BLaER1 treated with 17β-estradiol and CSF1 and Interleukin-3, amounts not matched to agents 10 nM and 100 nM (cell line): Measurements from ENCODE around the gene RND3.
A peak's percentile ranks its signal among the peaks of the same experiment; 100 is the strongest.

Experiments used
- H3K27ac ChIP-seq, 11 experiments: shearing (Covaris generic); formaldehyde crosslinking; 2 replicates each; pipeline ENCODE4 v1.8.1; 2022
- H3K27me3 ChIP-seq, 11 experiments: shearing (Covaris generic); formaldehyde crosslinking; 2 replicates each; pipeline ENCODE4 v1.8.1; 2022
- H3K36me3 ChIP-seq, 11 experiments: shearing (Covaris generic); formaldehyde crosslinking; 2 replicates each; pipeline ENCODE4 v1.8.1; 2022
- H3K4me1 ChIP-seq, 10 experiments: shearing (Covaris generic); formaldehyde crosslinking; 2 replicates each; pipeline ENCODE4 v1.8.1; 2022
- H3K4me2 ChIP-seq, 11 experiments: shearing (Covaris generic); formaldehyde crosslinking; 2 replicates each; pipeline ENCODE4 v1.8.1; 2022
- H3K4me3 ChIP-seq, 10 experiments: shearing (Covaris generic); formaldehyde crosslinking; 2 replicates each; pipeline ENCODE4 v1.8.1; 2022
- H3K9ac ChIP-seq, 11 experiments: shearing (Covaris generic); formaldehyde crosslinking; 2 replicates each; pipeline ENCODE4 v1.8.1; 2022
- H3K9me3 ChIP-seq, 11 experiments: shearing (Covaris generic); formaldehyde crosslinking; replicated peaks in 1 of 11; 2 replicates each; pipeline ENCODE4 v1.8.1; 2022
- H4K20me1 ChIP-seq, 11 experiments: shearing (Covaris generic); formaldehyde crosslinking; 2 replicates each; pipeline ENCODE4 v1.8.1; 2022
- Cebpa-rat ChIP-seq, 11 experiments: shearing (Covaris generic); IDR thresholded peaks; 2 replicates each; pipeline ENCODE4 v1.8.1; 2022

Gene RND3

GRCh38 chr2:150526006-150526405 is 38.5 kb upstream of the RND3 start:
- no peak for TF ChIP-seq Cebpa-rat (IDR thresholded peaks at IDR 0.05)
- Histone ChIP-seq H3K27me3 (no peaks in the 10 kb centered on the region), H3K9ac (no peak overlapping the region), H3K4me1 (peaks cover 11 to 26% (median 17%) of the 10 kb centered on the region in 10 experiments; a peak in 19 of 20 replicates), H3K9me3 (peaks cover 18 to 28% (median 22%) of the 10 kb centered on the region in 11 experiments), H3K36me3 (no peaks in the 10 kb centered on the region), H3K27ac (no peak overlapping the region), H3K4me3 (no peak overlapping the region), H3K4me2 (no peak overlapping the region), H4K20me1 (no peaks in the 10 kb centered on the region)

DNA sequence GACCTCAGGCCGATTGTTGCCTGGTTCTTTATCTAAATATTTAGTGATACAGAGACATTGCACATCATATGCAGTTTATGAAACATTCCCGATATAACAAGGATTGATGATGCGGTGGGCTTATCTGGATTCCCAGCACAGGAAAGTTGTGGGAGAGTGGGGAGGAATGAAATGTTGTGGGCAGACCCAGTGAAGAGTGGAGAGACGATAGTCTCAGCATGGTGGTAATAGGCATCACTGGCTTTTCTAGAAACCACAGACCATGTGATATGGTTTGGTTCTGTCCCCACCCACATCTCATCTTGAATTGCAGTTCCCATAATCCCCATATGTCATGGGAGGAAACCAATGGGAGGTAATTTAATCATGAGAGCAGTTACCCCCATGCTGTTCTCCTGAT is 34.8 kb upstream of the RND3 start:
- peaks cover 0 to 9% (median 0%) of the 10 kb centered on the region in 10 experiments; a peak in 5 of 20 replicates for H3K4me1 ChIP-seq
- H3K9me3 ChIP-seq, result peaks cover 18 to 28% (median 22%) of the 10 kb centered on the region in 11 experiments
- peak overlapping the region in 2 of 11 experiments; percentile 4 to 23; a peak in 1 of 22 replicates for H3K4me2 ChIP-seq
- no peak for TF ChIP-seq Cebpa-rat (IDR thresholded peaks at IDR 0.05)
- no peaks in the 10 kb centered on the region for H4K20me1 ChIP-seq
- no peak overlapping the region for H3K9ac ChIP-seq
- no peak overlapping the region for H3K27ac ChIP-seq
- H3K4me3 ChIP-seq, result no peak overlapping the region
- no peaks in the 10 kb centered on the region for H3K36me3 ChIP-seq
- no peaks in the 10 kb centered on the region for H3K27me3 ChIP-seq

- Histone ChIP-seq H3K36me3 (no peaks in the 10 kb centered on the region), H4K20me1 (no peaks in the 10 kb centered on the region), H3K4me2 (no peak overlapping the region; a peak in 1 of 22 replicates), H3K9me3 (peaks cover 18 to 28% (median 22%) of the 10 kb centered on the region in 11 experiments), H3K9ac (no peak overlapping the region), H3K27ac (no peak overlapping the region), H3K4me1 (peaks cover 0 to 19% (median 0%) of the 10 kb centered on the region in 10 experiments; a peak in 5 of 20 replicates), H3K27me3 (no peaks in the 10 kb centered on the region), H3K4me3 (no peak overlapping the region)
- no peak for TF ChIP-seq Cebpa-rat (IDR thresholded peaks at IDR 0.05)
Measured at GRCh38 chr2:150520887-150521664, 33.6 kb upstream of the RND3 start.

DNA sequence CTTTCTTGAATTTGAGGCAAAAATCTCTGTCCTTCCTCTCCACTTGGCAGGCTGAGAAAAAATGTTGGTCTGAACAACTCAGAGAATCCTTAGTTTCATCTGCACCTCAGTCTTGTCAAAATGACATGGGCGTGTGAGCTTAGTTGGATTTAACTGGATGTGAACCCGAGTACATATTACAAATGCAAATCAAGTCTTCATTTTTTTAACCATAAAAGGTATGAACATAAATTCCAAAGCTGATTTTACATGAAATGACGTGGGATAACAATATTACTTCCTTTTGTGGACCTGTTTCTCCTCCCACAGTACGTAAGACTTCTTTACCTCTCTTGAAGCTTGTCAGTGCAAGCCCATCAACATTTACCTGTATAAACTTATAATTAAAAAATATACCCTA is 32.6 kb upstream of the RND3 start:
- H3K27me3 ChIP-seq, result no peaks in the 10 kb centered on the region
- H3K36me3 ChIP-seq, result no peaks in the 10 kb centered on the region
- TF ChIP-seq Cebpa-rat (IDR thresholded peaks at IDR 0.05), result no peak
- no peaks in the 10 kb centered on the region for H4K20me1 ChIP-seq
- no peak overlapping the region for H3K27ac ChIP-seq
- no peak overlapping the region for H3K4me3 ChIP-seq
- H3K4me1 ChIP-seq, result peaks cover 0 to 19% (median 0%) of the 10 kb centered on the region in 10 experiments; a peak in 5 of 20 replicates
- peaks cover 18 to 28% (median 22%) of the 10 kb centered on the region in 11 experiments for H3K9me3 ChIP-seq
- H3K4me2 ChIP-seq, result no peak overlapping the region
- no peak overlapping the region for H3K9ac ChIP-seq

GRCh38 chr2:150517951-150518680 is 30.6 kb upstream of the RND3 start:
- no peak overlapping the region for H3K9ac ChIP-seq
- no peaks in the 10 kb centered on the region for H3K36me3 ChIP-seq
- H3K4me2 ChIP-seq, result no peak overlapping the region
- H3K9me3 ChIP-seq, result peaks cover 5 to 14% (median 8%) of the 10 kb centered on the region in 11 experiments; a peak in 20 of 22 replicates
- H4K20me1 ChIP-seq, result no peaks in the 10 kb centered on the region
- H3K4me3 ChIP-seq, result no peak overlapping the region
- TF ChIP-seq Cebpa-rat (IDR thresholded peaks at IDR 0.05), result no peak
- H3K27ac ChIP-seq, result no peak overlapping the region
- H3K27me3 ChIP-seq, result no peaks in the 10 kb centered on the region
- H3K4me1 ChIP-seq, result peaks cover 0 to 31% (median 0%) of the 10 kb centered on the region in 10 experiments; a peak in 5 of 20 replicates

GRCh38 chr2:150513647-150514046 is 26.2 kb upstream of the RND3 start:
- Histone ChIP-seq H3K4me2 (peak overlapping the region in 1 of 11 experiments; percentile 7; a peak in 1 of 22 replicates), H3K9ac (no peak overlapping the region), H3K27ac (no peak overlapping the region), H3K36me3 (no peaks in the 10 kb centered on the region), H3K4me1 (peaks cover 0 to 24% (median 0%) of the 10 kb centered on the region in 10 experiments; a peak in 3 of 20 replicates), H4K20me1 (no peaks in the 10 kb centered on the region), H3K4me3 (no peak overlapping the region), H3K27me3 (no peaks in the 10 kb centered on the region), H3K9me3 (no peaks in the 10 kb centered on the region)
- TF ChIP-seq Cebpa-rat (IDR thresholded peaks at IDR 0.05), result no peak

DNA sequence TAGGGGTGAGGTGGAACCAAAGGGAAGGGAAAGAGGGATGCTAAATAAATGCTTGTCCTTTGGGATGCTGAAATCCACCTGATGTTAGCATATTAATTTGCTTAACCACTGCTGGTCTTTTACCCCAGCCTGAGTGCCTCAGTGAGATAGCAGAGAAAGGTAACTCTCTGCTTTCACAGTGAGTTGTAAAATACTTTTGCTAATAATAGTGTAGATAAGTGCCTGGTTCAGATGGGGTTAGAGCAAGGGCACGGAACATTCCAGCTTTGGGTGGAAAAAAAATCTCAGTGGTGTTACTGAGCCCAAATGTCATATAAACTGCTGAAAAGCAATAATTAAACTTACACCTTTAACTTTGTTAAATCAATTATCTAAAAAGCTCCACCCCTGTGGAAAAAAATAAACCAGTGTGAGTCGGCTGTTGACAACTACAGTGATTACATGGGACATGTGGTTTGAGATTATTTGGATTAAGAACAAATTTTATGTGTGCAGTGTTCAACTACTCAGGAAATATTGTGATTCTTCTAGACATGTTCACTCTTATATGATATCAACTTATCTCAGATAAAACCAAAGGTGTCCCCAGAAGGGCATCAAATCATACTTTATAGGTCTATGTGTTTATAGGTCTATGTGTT is 21.1 kb upstream of the RND3 start:
- peaks cover 0 to 6% (median 0%) of the 10 kb centered on the region in 11 experiments; a peak in 3 of 22 replicates for H3K9me3 ChIP-seq
- H3K4me2 ChIP-seq, result no peak overlapping the region
- no peaks in the 10 kb centered on the region for H4K20me1 ChIP-seq
- H3K27me3 ChIP-seq, result no peaks in the 10 kb centered on the region
- H3K4me1 ChIP-seq, result peaks cover 0 to 6% (median 0%) of the 10 kb centered on the region in 10 experiments; a peak in 1 of 20 replicates
- H3K9ac ChIP-seq, result no peak overlapping the region
- no peak overlapping the region for H3K27ac ChIP-seq
- H3K36me3 ChIP-seq, result no peaks in the 10 kb centered on the region
- H3K4me3 ChIP-seq, result no peak overlapping the region
- TF ChIP-seq Cebpa-rat (IDR thresholded peaks at IDR 0.05), result no peak

GRCh38 chr2:150507071-150507470 is 19.6 kb upstream of the RND3 start:
- H3K4me2 ChIP-seq, result no peak overlapping the region
- TF ChIP-seq Cebpa-rat (IDR thresholded peaks at IDR 0.05), result no peak
- H3K9ac ChIP-seq, result no peak overlapping the region
- no peak overlapping the region for H3K4me3 ChIP-seq
- no peaks in the 10 kb centered on the region for H3K36me3 ChIP-seq
- H3K4me1 ChIP-seq, result no peaks in the 10 kb centered on the region
- no peaks in the 10 kb centered on the region for H4K20me1 ChIP-seq
- peaks cover 0 to 6% (median 0%) of the 10 kb centered on the region in 11 experiments; a peak in 3 of 22 replicates for H3K9me3 ChIP-seq
- H3K27me3 ChIP-seq, result no peaks in the 10 kb centered on the region
- no peak overlapping the region for H3K27ac ChIP-seq

DNA sequence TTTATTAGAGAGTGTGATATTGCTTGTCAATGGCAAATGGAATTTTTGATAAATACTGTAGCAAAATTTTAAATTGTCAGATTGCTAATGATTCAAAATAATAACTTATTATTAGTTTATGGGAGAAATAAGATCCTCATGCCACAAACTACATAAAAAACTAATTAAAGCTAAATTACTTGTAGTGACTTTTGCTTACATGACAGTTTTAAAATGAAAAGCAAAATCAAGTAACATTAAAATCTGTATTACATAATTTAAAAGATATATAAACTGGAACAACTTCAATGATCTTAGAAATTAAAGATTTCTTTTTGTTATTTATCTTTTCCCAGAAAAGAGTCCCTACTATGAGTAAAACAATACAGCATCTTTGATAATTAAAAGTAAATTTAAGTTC is 17.7 kb upstream of the RND3 start:
- H3K27me3 ChIP-seq, result no peaks in the 10 kb centered on the region
- TF ChIP-seq Cebpa-rat (IDR thresholded peaks at IDR 0.05), result no peak
- no peak overlapping the region for H3K4me2 ChIP-seq
- H3K4me1 ChIP-seq, result no peaks in the 10 kb centered on the region
- H3K36me3 ChIP-seq, result no peaks in the 10 kb centered on the region
- no peak overlapping the region for H3K9ac ChIP-seq
- H3K9me3 ChIP-seq, result peaks cover 0 to 6% (median 0%) of the 10 kb centered on the region in 11 experiments; a peak in 3 of 22 replicates
- H3K4me3 ChIP-seq, result no peak overlapping the region
- no peaks in the 10 kb centered on the region for H4K20me1 ChIP-seq
- H3K27ac ChIP-seq, result no peak overlapping the region
